ENCODE data around the gene YAE1.

GRCh38 chr7:39607865-39608264, 41.7 kb downstream of the YAE1 start:
- TF ChIP-seq EZH2phosphoT487 (IDR thresholded peaks at IDR 0.05; ENCODE audit: low read depth, severe bottlenecking, unreplicated experiment): no peak
- TF ChIP-seq, protein P1, sequence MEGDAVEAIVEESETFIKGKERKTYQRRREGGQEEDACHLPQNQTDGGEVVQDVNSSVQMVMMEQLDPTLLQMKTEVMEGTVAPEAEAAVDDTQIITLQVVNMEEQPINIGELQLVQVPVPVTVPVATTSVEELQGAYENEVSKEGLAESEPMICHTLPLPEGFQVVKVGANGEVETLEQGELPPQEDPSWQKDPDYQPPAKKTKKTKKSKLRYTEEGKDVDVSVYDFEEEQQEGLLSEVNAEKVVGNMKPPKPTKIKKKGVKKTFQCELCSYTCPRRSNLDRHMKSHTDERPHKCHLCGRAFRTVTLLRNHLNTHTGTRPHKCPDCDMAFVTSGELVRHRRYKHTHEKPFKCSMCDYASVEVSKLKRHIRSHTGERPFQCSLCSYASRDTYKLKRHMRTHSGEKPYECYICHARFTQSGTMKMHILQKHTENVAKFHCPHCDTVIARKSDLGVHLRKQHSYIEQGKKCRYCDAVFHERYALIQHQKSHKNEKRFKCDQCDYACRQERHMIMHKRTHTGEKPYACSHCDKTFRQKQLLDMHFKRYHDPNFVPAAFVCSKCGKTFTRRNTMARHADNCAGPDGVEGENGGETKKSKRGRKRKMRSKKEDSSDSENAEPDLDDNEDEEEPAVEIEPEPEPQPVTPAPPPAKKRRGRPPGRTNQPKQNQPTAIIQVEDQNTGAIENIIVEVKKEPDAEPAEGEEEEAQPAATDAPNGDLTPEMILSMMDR (IDR thresholded peaks at IDR 0.05; ENCODE audit: poor library complexity): no peak
